Lung (tissue), 12 donors: ENCODE data around the gene INKA2. TPM values are rescaled to one million over a fixed set of nuclear protein-coding genes. Genes with fewer than 3 reads are reported as not detected.

Source experiments
- ATAC-seq: fragments of 200-7000 bp; cut with Tn5 transposase; one replicate; pipeline ENCODE4 v1.9.1; 2020; ENCODE audit warnings: moderate number of reproducible peaks; ENCODE audit not compliant: insufficient read depth, low FRiP score
- DNase-seq, 3 donors: peaks; one replicate each; pipeline ENCODE4 v3.0.0-alpha.2; 2013 to 2017
- H3K27ac ChIP-seq, 2 donors: one replicate each; pipeline ENCODE4 v1.5.1; 2013; ENCODE audit warnings: mild to moderate bottlenecking in 2 of 2, moderate library complexity in 2 of 2, control low read depth in 1 of 2, inconsistent platforms in 1 of 2, low read depth in 1 of 2, low read length in 1 of 2
- H3K27me3 ChIP-seq, 3 donors: one replicate each; pipeline ENCODE4 v1.5.1; 2013; ENCODE audit warnings: low read length in 2 of 3; ENCODE audit not compliant: control insufficient read depth in 3 of 3, insufficient read depth in 3 of 3
- H3K36me3 ChIP-seq, 4 donors: one replicate each; pipeline ENCODE4 v1.5.1; 2013; ENCODE audit warnings: low read length in 4 of 4, mild to moderate bottlenecking in 1 of 4, moderate library complexity in 1 of 4; ENCODE audit not compliant: control insufficient read depth in 4 of 4, insufficient read depth in 4 of 4
- H3K4me1 ChIP-seq, 5 donors: one replicate each; pipeline ENCODE4 v1.5.1; 2013; ENCODE audit warnings: low read length in 5 of 5, mild to moderate bottlenecking in 2 of 5, moderate library complexity in 1 of 5; ENCODE audit not compliant: control insufficient read depth in 5 of 5, insufficient read depth in 5 of 5
- H3K4me3 ChIP-seq: one replicate; pipeline ENCODE4 v1.5.1; 2013; ENCODE audit warnings: mild to moderate bottlenecking, control low read depth, moderate library complexity
- H3K9ac ChIP-seq, 2 donors: one replicate each; pipeline ENCODE4 v1.5.1; 2013; ENCODE audit warnings: low read length in 2 of 2, control low read depth in 1 of 2; ENCODE audit not compliant: insufficient read depth in 1 of 2
- H3K9me3 ChIP-seq, 4 donors: one replicate each; pipeline ENCODE4 v1.5.1; 2013; ENCODE audit warnings: low read length in 3 of 4, mild to moderate bottlenecking in 1 of 4, moderate library complexity in 1 of 4; ENCODE audit not compliant: control insufficient read depth in 4 of 4, insufficient read depth in 3 of 4
- CTCF ChIP-seq: IDR thresholded peaks from 2 replicates; pipeline ENCODE4 v1.5.1; 2012; ENCODE audit warnings: mild to moderate bottlenecking; ENCODE audit errors: control extremely low read depth, extremely low read depth
- WGBS, 2 donors: extraction: QIAGEN DNeasy Blood & Tissue Kit; methylation state at CpG; one replicate each; pipeline ENCODE4 v1.1.7; 2013; 5-methylcytosine and 5-hydroxymethylcytosine counted together
- polyA plus RNA-seq, 2 donors: library from polyadenylated mRNA; stranded (reverse); fragments of 200-250 nt; gene quantifications; one replicate each; pipeline ENCODE4 v1.2.1, GENCODE V29; 2013
- total RNA-seq, 2 donors: library from RNA; depleted of rRNA in 1 of 2; stranded (reverse); fragments of >200 nt in 1 of 2; gene quantifications; one replicate each; pipeline ENCODE4 v1.2.1, GENCODE V29; 2014 to 2021
- donor health status: control.
- donor health status: control.
- donor health status: Bipolar disorder and iron deficiency.
- donor health status: healthy.
- donor health status: DM: yes; HTN: yes; CAD: no.

INKA2 gene
- total and polyA plus RNA-seq, 4 donors: 2.3 to 12.5 (median 4.4) TPM

- 91 to 94% methylated on average over 2 of the region's 2 CpGs for WGBS, 2 donors
- H3K27ac ChIP-seq: no peak overlapping the region
- no peak for ATAC-seq
- no peaks in the 10 kb centered on the region for H3K36me3 ChIP-seq
- no peak overlapping the region for H3K9ac ChIP-seq
- H3K4me3 ChIP-seq: no peak overlapping the region
- DNase-seq: no peak
- peaks cover 0 to 3% (median 0%) of the 10 kb centered on the region in 3 donors for H3K27me3 ChIP-seq
- no peaks in the 10 kb centered on the region for H3K4me1 ChIP-seq
- H3K9me3 ChIP-seq: no peaks in the 10 kb centered on the region
- no peak for TF ChIP-seq CTCF
Measured at GRCh38 chr1:111779546-111779945, 40.4 kb upstream of the INKA2 start.

GRCh38 chr1:111778541-111779051 lies 39.4 kb upstream of the INKA2 start:
- H3K9ac ChIP-seq: no peak overlapping the region
- H3K27ac ChIP-seq: no peak overlapping the region
- H3K4me1 ChIP-seq: no peaks in the 10 kb centered on the region
- H3K4me3 ChIP-seq: no peak overlapping the region
- no peak for DNase-seq
- H3K9me3 ChIP-seq: no peaks in the 10 kb centered on the region
- ATAC-seq: no peak
- H3K27me3 ChIP-seq: no peaks in the 10 kb centered on the region
- WGBS, 2 donors: 70 to 83% methylated on average over 2 of the region's 2 CpGs
- no peak for TF ChIP-seq CTCF
- no peaks in the 10 kb centered on the region for H3K36me3 ChIP-seq

- WGBS, 2 donors: 93 to 98% methylated on average over 6 of the region's 6 CpGs
- DNase-seq (no peak), ATAC-seq (no peak)
- H3K9ac ChIP-seq: no peak overlapping the region
- H3K9me3 ChIP-seq: no peaks in the 10 kb centered on the region
- no peak overlapping the region for H3K27ac ChIP-seq
- no peak overlapping the region for H3K4me3 ChIP-seq
- H3K27me3 ChIP-seq: no peaks in the 10 kb centered on the region
- no peak for TF ChIP-seq CTCF
- H3K4me1 ChIP-seq: no peaks in the 10 kb centered on the region
- H3K36me3 ChIP-seq: no peaks in the 10 kb centered on the region
Measured at GRCh38 chr1:111778066-111778465, 38.9 kb upstream of the INKA2 start.

GRCh38 chr1:111777301-111777700 lies 38.1 kb upstream of the INKA2 start:
- 93 to 95% methylated on average over 1 of the region's 1 CpG for WGBS, 2 donors
- H3K4me1 ChIP-seq: no peaks in the 10 kb centered on the region

More at GRCh38 chr1:111777301-111777700, 38.1 kb upstream of the INKA2 start:
- DNase-seq (no peak), ATAC-seq (no peak)
- Histone ChIP-seq H3K4me3 (no peak overlapping the region), H3K27ac (no peak overlapping the region), H3K36me3 (peaks cover 0 to 2% (median 0%) of the 10 kb centered on the region in 4 donors), H3K9ac (no peak overlapping the region), H3K9me3 (no peaks in the 10 kb centered on the region), H3K27me3 (no peaks in the 10 kb centered on the region)
- TF ChIP-seq CTCF: no peak
